Activated CD8-positive, alpha-beta T cell treated with anti-CD3 and anti-CD28 coated beads for 36 hours (primary cell): Measurements from ENCODE around the gene RHBDL2. TPM values are rescaled to one million over a fixed set of nuclear protein-coding genes. Genes with fewer than 3 reads are reported as not detected.
"Not testable (repeated sequence)": the region's sequence is repeated elsewhere in the genome, so short reads cannot be mapped to it uniquely, and the experiment has no call there.

Source experiments
- ATAC-seq: fragments of 200-7000 bp; cut with Tn5 transposase; one replicate; pipeline ENCODE4 v1.10.0; 2021; ENCODE audit warnings: mild to moderate bottlenecking, moderate library complexity
- CTCF ChIA-PET: fragments of 350-600 bp; sonication (Branson Sonifier 250); formaldehyde crosslinking; loops from one replicate; lab custom pipeline; 2021; ENCODE audit warnings: antibody characterized with exemption; lab: Charles Lee
- POLR2A ChIA-PET: fragments of 350-600 bp; sonication (Branson Sonifier 250); formaldehyde crosslinking; loops from one replicate; lab custom pipeline; 2021; ENCODE audit warnings: antibody characterized with exemption; lab: Charles Lee
- DNase-seq: peaks from one replicate; pipeline ENCODE4 v3.0.0-alpha.2; 2020
- H3K27ac Mint-ChIP-seq: one replicate; pipeline ENCODE4 v1.8.0; 2021; ENCODE audit warnings: mild to moderate bottlenecking, mixed read lengths
- H3K27me3 Mint-ChIP-seq: one replicate; pipeline ENCODE4 v1.8.0; 2021; ENCODE audit warnings: mixed read lengths
- H3K36me3 Mint-ChIP-seq: one replicate; pipeline ENCODE4 v1.8.0; 2021; ENCODE audit warnings: low read depth, mixed read lengths
- H3K4me1 Mint-ChIP-seq: one replicate; pipeline ENCODE4 v1.8.0; 2021; ENCODE audit warnings: low read depth, mixed read lengths
- H3K4me3 Mint-ChIP-seq: one replicate; pipeline ENCODE4 v1.8.0; 2021; ENCODE audit warnings: mild to moderate bottlenecking, moderate library complexity, mixed read lengths
- H3K9me3 Mint-ChIP-seq: one replicate; pipeline ENCODE4 v1.8.0; 2021; ENCODE audit warnings: mixed read lengths
- CTCF ChIP-seq: fragments of 200-600 bp; IDR thresholded peaks from one replicate; pipeline ENCODE4 v1.8.0; 2022; ENCODE audit warnings: antibody characterized with exemption, mild to moderate bottlenecking
- intact Hi-C: fragments of 100-400 bp; cut with micrococcal nuclease; formaldehyde crosslinking; loops from one replicate; pipeline ENCODE4 v1.10.0; 2022
- total RNA-seq, 2 experiments: library from RNA; stranded (reverse); gene quantifications; one replicate each; pipeline ENCODE4 v1.2.3, GENCODE V29; 2021

The RHBDL2 gene
- total RNA-seq, 2 experiments from 2014 or later, result not detected

GRCh38 chr1:38919130-38919529 lies 22.5 kb downstream of the RHBDL2 start:
- no peak overlapping the region for H3K4me3 Mint-ChIP-seq
- no peak for TF ChIP-seq CTCF
- H3K4me1 Mint-ChIP-seq, result peaks cover 10% of the 10 kb centered on the region
- DNase-seq (no peak), ATAC-seq (no peak)
- no peaks in the 10 kb centered on the region for H3K9me3 Mint-ChIP-seq
- H3K36me3 Mint-ChIP-seq, result no peaks in the 10 kb centered on the region
- H3K27ac Mint-ChIP-seq, result no peak overlapping the region
- H3K27me3 Mint-ChIP-seq, result no peaks in the 10 kb centered on the region
- ChIA-PET POLR2A (no interaction called here), CTCF (interaction anchor here (0.6 to 1.0 kb wide), 2 partner anchors 45 to 168 kb away, joined by 3 read pairs; no protein-coding TSS in a partner anchor)
- intact Hi-C loops, result no loop called here

- CTCF ChIA-PET, result interaction anchor here (1.0 kb wide), 1 partner anchor 169 kb away, joined by 3 read pairs; no protein-coding TSS in a partner anchor
- intact Hi-C loops, result no loop called here
- ATAC-seq, result no peak
- POLR2A ChIA-PET, result interaction anchor here (0.6 kb wide), 1 partner anchor 164 kb away, joined by 3 read pairs; no protein-coding TSS in a partner anchor
- peaks cover 10% of the 10 kb centered on the region for H3K4me1 Mint-ChIP-seq
- no peak overlapping the region for H3K4me3 Mint-ChIP-seq
- no peak overlapping the region for H3K27ac Mint-ChIP-seq
- H3K27me3 Mint-ChIP-seq, result no peaks in the 10 kb centered on the region
- no peaks in the 10 kb centered on the region for H3K9me3 Mint-ChIP-seq
- no peak for DNase-seq
- H3K36me3 Mint-ChIP-seq, result no peaks in the 10 kb centered on the region
- TF ChIP-seq CTCF, result no peak
Measured at GRCh38 chr1:38918568-38918967, 23.1 kb downstream of the RHBDL2 start.

- POLR2A ChIA-PET, result interaction anchor here (0.5 kb wide), 1 partner anchor 31 kb away, joined by 3 read pairs; no protein-coding TSS in a partner anchor
- CTCF ChIA-PET, result no interaction called here
- Mint-ChIP-seq H3K4me3 (no peak overlapping the region), H3K36me3 (no peaks in the 10 kb centered on the region), H3K27me3 (no peaks in the 10 kb centered on the region), H3K4me1 (peaks cover 10% of the 10 kb centered on the region), H3K9me3 (no peaks in the 10 kb centered on the region), H3K27ac (no peak overlapping the region)
- intact Hi-C loops, result no loop called here
- DNase-seq (no peak), ATAC-seq (no peak)
- TF ChIP-seq CTCF, result no peak
Measured at GRCh38 chr1:38917772-38918171, 23.9 kb downstream of the RHBDL2 start.

- ChIA-PET CTCF (no interaction called here), POLR2A (interaction anchor here (0.5 kb wide), 1 partner anchor 31 kb away, joined by 3 read pairs; no protein-coding TSS in a partner anchor)
- H3K4me3 Mint-ChIP-seq, result no peak overlapping the region
- intact Hi-C loops, result no loop called here
- ATAC-seq, result no peak
- no peaks in the 10 kb centered on the region for H3K36me3 Mint-ChIP-seq
- TF ChIP-seq CTCF, result no peak
- no peaks in the 10 kb centered on the region for H3K27me3 Mint-ChIP-seq
- peaks cover 10% of the 10 kb centered on the region for H3K4me1 Mint-ChIP-seq
- H3K27ac Mint-ChIP-seq, result no peak overlapping the region
- no peaks in the 10 kb centered on the region for H3K9me3 Mint-ChIP-seq
- DNase-seq, result no peak
Measured at GRCh38 chr1:38917337-38917736, 24.3 kb downstream of the RHBDL2 start.

- Mint-ChIP-seq H3K27me3 (no peaks in the 10 kb centered on the region), H3K9me3 (no peaks in the 10 kb centered on the region), H3K4me3 (no peak overlapping the region), H3K36me3 (no peaks in the 10 kb centered on the region), H3K27ac (peak overlapping the region; percentile 0), H3K4me1 (peaks cover 10% of the 10 kb centered on the region)
- POLR2A ChIA-PET, result no interaction called here
- intact Hi-C loops, result no loop called here
- CTCF ChIA-PET, result no interaction called here
- ATAC-seq (peak; percentile 92), DNase-seq (peak; percentile 69)
- no peak for TF ChIP-seq CTCF
Measured at GRCh38 chr1:38915352-38915948, 26.2 kb downstream of the RHBDL2 start.

- intact Hi-C loops, H3K9me3 Mint-ChIP-seq, DNase-seq, H3K36me3 Mint-ChIP-seq, H3K27ac Mint-ChIP-seq, H3K27me3 Mint-ChIP-seq, ATAC-seq, CTCF ChIA-PET, POLR2A ChIA-PET, H3K4me3 Mint-ChIP-seq: not testable (repeated sequence)
- peaks cover 10% of the 10 kb centered on the region for H3K4me1 Mint-ChIP-seq
Measured at GRCh38 chr1:38914908-38915307, 26.7 kb downstream of the RHBDL2 start.
